ENCODE results near the gene ATP8B3.

The ATP8B3 gene

GRCh38 chr19:1854039-1854541, 42.0 kb upstream of the ATP8B3 start:
- no peak overlapping the region for H3K4me2 ChIP-seq (ENCODE audit: insufficient read depth, low read length)

GRCh38 chr19:1853295-1854038, 41.4 kb upstream of the ATP8B3 start:
- peaks cover 67% of the 10 kb centered on the region for H3K79me2 ChIP-seq (ENCODE audit: insufficient read depth, low read length)
- H3K27ac ChIP-seq (ENCODE audit: low read length) = no peak overlapping the region; the same call in 1 of the 2 replicates
- DNase-seq = peak; percentile 76
- peaks cover 8% of the 10 kb centered on the region for H3K36me3 ChIP-seq (ENCODE audit: insufficient read depth, low read length)
- no peaks in the 10 kb centered on the region for H3K9me3 ChIP-seq (ENCODE audit: insufficient read depth, low read length, severe bottlenecking)
- H3K9ac ChIP-seq (ENCODE audit: low read depth, low read length) = no peak overlapping the region
- no peak overlapping the region; the same call in 1 of the 2 replicates for H3K4me2 ChIP-seq (ENCODE audit: insufficient read depth, low read length)
- no peak overlapping the region for H3K4me3 ChIP-seq (ENCODE audit: low read depth in 1 of 2, low read length in 2 of 2)
- H3K27me3 ChIP-seq (ENCODE audit: insufficient read depth, low read length, poor library complexity) = no peaks in the 10 kb centered on the region
- peak; percentile 52 for ATAC-seq (ENCODE audit: insufficient read depth, low read depth)
- TF ChIP-seq EZH2 (IDR thresholded peaks at IDR 0.05; ENCODE audit: borderline replicate concordance, low read depth, low read length, severe bottlenecking) = no peak
- TF ChIP-seq CTCF (IDR thresholded peaks at IDR 0.05; ENCODE audit: borderline replicate concordance, extremely low read depth, low read length, poor library complexity, severe bottlenecking) = peak; percentile 89
- H4K20me1 ChIP-seq (ENCODE audit: insufficient read depth, low read length) = peaks cover 71% of the 10 kb centered on the region
- no peak overlapping the region for H2AFZ ChIP-seq (ENCODE audit: low read depth, low read length)
- peaks cover 35% of the 10 kb centered on the region for H3K4me1 ChIP-seq (ENCODE audit: insufficient read depth, low read length)

More at GRCh38 chr19:1854039-1854541, 42.0 kb upstream of the ATP8B3 start:
- H3K4me1 ChIP-seq (ENCODE audit: insufficient read depth, low read length) = peaks cover 31% of the 10 kb centered on the region
- no peak overlapping the region for H3K9ac ChIP-seq (ENCODE audit: low read depth, low read length)
- no peak for TF ChIP-seq CTCF (IDR thresholded peaks at IDR 0.05; ENCODE audit: borderline replicate concordance, extremely low read depth, low read length, poor library complexity, severe bottlenecking)
- no peak for TF ChIP-seq EZH2 (IDR thresholded peaks at IDR 0.05; ENCODE audit: borderline replicate concordance, low read depth, low read length, severe bottlenecking)
- ATAC-seq (ENCODE audit: insufficient read depth, low read depth) (no peak), DNase-seq (no peak)
- H3K4me3 ChIP-seq (ENCODE audit: low read depth in 1 of 2, low read length in 2 of 2) = no peak overlapping the region
- peaks cover 77% of the 10 kb centered on the region for H4K20me1 ChIP-seq (ENCODE audit: insufficient read depth, low read length)
- H3K79me2 ChIP-seq (ENCODE audit: insufficient read depth, low read length) = peaks cover 69% of the 10 kb centered on the region
- no peaks in the 10 kb centered on the region for H3K27me3 ChIP-seq (ENCODE audit: insufficient read depth, low read length, poor library complexity)
- H2AFZ ChIP-seq (ENCODE audit: low read depth, low read length) = no peak overlapping the region
- no peaks in the 10 kb centered on the region for H3K9me3 ChIP-seq (ENCODE audit: insufficient read depth, low read length, severe bottlenecking)
- no peak overlapping the region for H3K27ac ChIP-seq (ENCODE audit: low read length)
- H3K36me3 ChIP-seq (ENCODE audit: insufficient read depth, low read length) = peaks cover 8% of the 10 kb centered on the region

- Histone ChIP-seq H3K4me3 (ENCODE audit: low read depth in 1 of 2, low read length in 2 of 2) (no peak overlapping the region), H3K79me2 (ENCODE audit: insufficient read depth, low read length) (peaks cover 67% of the 10 kb centered on the region), H3K27me3 (ENCODE audit: insufficient read depth, low read length, poor library complexity) (no peaks in the 10 kb centered on the region), H3K4me2 (ENCODE audit: insufficient read depth, low read length) (peak overlapping the region; percentile 53), H3K9me3 (ENCODE audit: insufficient read depth, low read length, severe bottlenecking) (no peaks in the 10 kb centered on the region), H3K4me1 (ENCODE audit: insufficient read depth, low read length) (peaks cover 35% of the 10 kb centered on the region), H3K9ac (ENCODE audit: low read depth, low read length) (no peak overlapping the region), H3K27ac (ENCODE audit: low read length) (no peak overlapping the region), H4K20me1 (ENCODE audit: insufficient read depth, low read length) (peaks cover 66% of the 10 kb centered on the region), H3K36me3 (ENCODE audit: insufficient read depth, low read length) (peaks cover 12% of the 10 kb centered on the region), H2AFZ (ENCODE audit: low read depth, low read length) (no peak overlapping the region)
- ATAC-seq (ENCODE audit: insufficient read depth, low read depth) (no peak), DNase-seq (no peak)
- TF ChIP-seq CTCF (IDR thresholded peaks at IDR 0.05; ENCODE audit: borderline replicate concordance, extremely low read depth, low read length, poor library complexity, severe bottlenecking) (no peak), EZH2 (IDR thresholded peaks at IDR 0.05; ENCODE audit: borderline replicate concordance, low read depth, low read length, severe bottlenecking) (no peak)
Observed at GRCh38 chr19:1852581-1853128, 40.6 kb upstream of the ATP8B3 start.

All from DND-41 (cell line).